Testis (tissue), 3 donors: ENCODE measurements around the gene AXIN1. TPM values are rescaled to one million over a fixed set of nuclear protein-coding genes. Genes with fewer than 3 reads are reported as not detected.
"Not testable (repeated sequence)": the region's sequence is repeated elsewhere in the genome, so short reads cannot be mapped to it uniquely, and the experiment has no call there.

Source experiments
- DNase-seq: peaks from one replicate; pipeline ENCODE4 v3.0.0-alpha.2; 2019
- H3K27ac ChIP-seq, 2 donors: fragments of 200-600 bp; sonication (generic); one replicate each; pipeline ENCODE4 v1.5.1; 2019
- H3K27me3 ChIP-seq: fragments of 200-600 bp; sonication (generic); one replicate; pipeline ENCODE4 v1.5.1; 2019
- H3K36me3 ChIP-seq: fragments of 200-600 bp; sonication (generic); one replicate; pipeline ENCODE4 v1.5.1; 2017; ENCODE audit warnings: low read depth; ENCODE audit errors: missing control alignments
- H3K4me1 ChIP-seq: fragments of 200-600 bp; sonication (generic); one replicate; pipeline ENCODE4 v1.5.1; 2019
- H3K4me3 ChIP-seq, 2 donors: fragments of 200-600 bp; sonication (generic); one replicate each; pipeline ENCODE4 v1.5.1; 2017 to 2019
- H3K9me3 ChIP-seq: fragments of 200-600 bp; sonication (generic); one replicate; pipeline ENCODE4 v1.5.1; 2017
- POLR2A ChIP-seq: fragments of 450-650 bp; IDR thresholded peaks from one replicate; pipeline ENCODE4 v1.6.1; 2017; ENCODE audit warnings: antibody characterized with exemption, mild to moderate bottlenecking, moderate library complexity
- WGBS, 2 donors: methylation state at CpG; one replicate each; pipeline ENCODE4 v1.1.5; 2018; 5-methylcytosine and 5-hydroxymethylcytosine counted together
- intact Hi-C: fragments of 100-400 bp; cut with DNase I; formaldehyde crosslinking; loops from one replicate; pipeline ENCODE4 v1.15.1; 2023; ENCODE audit warnings: low total_unique reads
- polyA plus RNA-seq: library from polyadenylated mRNA; stranded (reverse); fragments of 350-450 nt; fragmentation: Illumina TruSeq; extraction: RNeasy Lipid Tissue Mini Kit (QIAGEN cat#74804); gene quantifications from one replicate; pipeline ENCODE4 v1.2.3, GENCODE V29; 2014; ENCODE audit warnings: low read depth, low replicate concordance; ENCODE audit not compliant: insufficient read depth
- total RNA-seq, 2 donors: library from RNA; depleted of rRNA; stranded (reverse); fragments of >200 nt; gene quantifications; one replicate each; pipeline ENCODE4 v1.2.3, GENCODE V29; 2016
- TF ChIP-seq, protein P1 (sequence below), 3 experiments: fragments of 450-650 bp in 2 of 3; fragments of 200-600 bp in 1 of 3; sonication (generic) in 1 of 3; IDR thresholded peaks; one replicate each; pipeline ENCODE4 v1.5.1; 2016 to 2019; ENCODE audit warnings: antibody characterized with exemption in 3 of 3, mild to moderate bottlenecking in 2 of 3, moderate library complexity in 1 of 3

The AXIN1 gene
- total and polyA plus RNA-seq, 3 donors from 2014 or later, result 19.4 to 32.0 (median 30.6) TPM

DNA sequence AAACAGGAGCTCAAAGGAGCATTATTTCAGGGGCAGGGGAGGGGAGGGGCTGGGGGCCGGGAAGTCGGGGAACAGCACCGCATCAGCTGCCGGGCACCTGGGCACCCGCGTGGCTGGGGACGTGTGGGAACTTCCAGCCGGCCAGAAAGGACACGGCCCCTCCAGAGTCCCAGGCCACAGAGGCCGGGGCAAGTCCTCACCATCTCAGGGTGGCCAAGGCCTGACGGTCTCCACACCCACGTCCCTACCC lies 28.2 kb upstream of the AXIN1 start:
- no peaks in the 10 kb centered on the region for H3K36me3 ChIP-seq
- peaks cover 35% of the 10 kb centered on the region for H3K4me1 ChIP-seq
- TF ChIP-seq, protein P1, sequence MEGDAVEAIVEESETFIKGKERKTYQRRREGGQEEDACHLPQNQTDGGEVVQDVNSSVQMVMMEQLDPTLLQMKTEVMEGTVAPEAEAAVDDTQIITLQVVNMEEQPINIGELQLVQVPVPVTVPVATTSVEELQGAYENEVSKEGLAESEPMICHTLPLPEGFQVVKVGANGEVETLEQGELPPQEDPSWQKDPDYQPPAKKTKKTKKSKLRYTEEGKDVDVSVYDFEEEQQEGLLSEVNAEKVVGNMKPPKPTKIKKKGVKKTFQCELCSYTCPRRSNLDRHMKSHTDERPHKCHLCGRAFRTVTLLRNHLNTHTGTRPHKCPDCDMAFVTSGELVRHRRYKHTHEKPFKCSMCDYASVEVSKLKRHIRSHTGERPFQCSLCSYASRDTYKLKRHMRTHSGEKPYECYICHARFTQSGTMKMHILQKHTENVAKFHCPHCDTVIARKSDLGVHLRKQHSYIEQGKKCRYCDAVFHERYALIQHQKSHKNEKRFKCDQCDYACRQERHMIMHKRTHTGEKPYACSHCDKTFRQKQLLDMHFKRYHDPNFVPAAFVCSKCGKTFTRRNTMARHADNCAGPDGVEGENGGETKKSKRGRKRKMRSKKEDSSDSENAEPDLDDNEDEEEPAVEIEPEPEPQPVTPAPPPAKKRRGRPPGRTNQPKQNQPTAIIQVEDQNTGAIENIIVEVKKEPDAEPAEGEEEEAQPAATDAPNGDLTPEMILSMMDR (IDR thresholded peaks at IDR 0.05), result no peak
- TF ChIP-seq POLR2A, result no peak
- H3K9me3 ChIP-seq, result no peaks in the 10 kb centered on the region
- DNase-seq, result no peak
- H3K27ac ChIP-seq, result peak overlapping the region; percentile 59 to 68
- WGBS, 2 donors, result 9% methylated on average over 12 of the region's 12 CpGs; no CpG with 5 or more reads in 1 of the 2 donors
- H3K4me3 ChIP-seq, result peak overlapping the region; percentile 71 to 83
- intact Hi-C loops, result no loop called here
- no peaks in the 10 kb centered on the region for H3K27me3 ChIP-seq

DNA sequence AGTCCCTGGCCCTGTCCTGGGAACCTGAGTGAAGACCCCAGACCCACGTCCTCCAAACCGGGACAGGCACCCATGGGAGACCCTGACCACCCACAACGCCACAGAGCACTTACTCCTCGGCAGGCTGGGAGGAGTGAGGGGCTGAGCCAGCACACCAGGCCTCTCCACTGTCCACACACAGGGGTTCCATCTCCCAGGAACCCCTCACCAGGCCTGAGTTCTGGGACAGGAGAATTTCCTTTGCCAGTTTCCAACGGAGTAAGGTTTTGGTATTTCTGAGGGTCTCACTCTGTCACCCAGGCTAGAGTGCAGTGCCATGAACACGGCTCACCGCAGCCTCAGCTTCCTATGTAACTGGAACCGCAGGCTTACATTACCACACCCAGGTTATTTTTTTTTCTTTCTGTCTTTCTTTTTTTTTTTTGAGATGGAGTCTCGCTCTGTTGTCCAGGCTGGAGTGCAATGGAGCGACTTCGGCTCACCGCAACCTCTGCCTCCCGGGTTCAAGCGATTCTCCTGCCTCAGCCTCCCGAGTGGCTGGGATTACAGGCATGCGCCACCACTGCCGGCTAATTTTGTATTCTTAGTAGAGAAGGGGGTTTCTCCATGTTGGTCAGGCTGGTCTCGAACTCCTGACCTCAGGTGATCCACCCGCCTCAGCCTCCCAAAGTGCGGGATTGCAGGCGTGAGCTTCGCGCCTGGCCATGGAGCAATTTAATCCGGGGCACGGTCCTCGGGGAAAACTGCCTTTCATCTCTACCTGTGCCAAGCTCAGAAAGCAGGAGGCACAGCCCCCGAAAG lies 27.6 kb upstream of the AXIN1 start:
- H3K27me3 ChIP-seq, result no peaks in the 10 kb centered on the region
- no peaks in the 10 kb centered on the region for H3K9me3 ChIP-seq
- 73 to 78% methylated on average over 22 to 27 of the region's 27 CpGs for WGBS, 2 donors
- H3K36me3 ChIP-seq, result no peaks in the 10 kb centered on the region
- intact Hi-C loops, result no loop called here
- H3K4me1 ChIP-seq, result peaks cover 35% of the 10 kb centered on the region
- DNase-seq, result no peak
- H3K4me3 ChIP-seq, result peak overlapping the region in 1 of 2 donors; percentile 83
- TF ChIP-seq, protein P1 (IDR thresholded peaks at IDR 0.05), result no peak
- no peak for TF ChIP-seq POLR2A
- peak overlapping the region; percentile 41 to 68 for H3K27ac ChIP-seq

DNA sequence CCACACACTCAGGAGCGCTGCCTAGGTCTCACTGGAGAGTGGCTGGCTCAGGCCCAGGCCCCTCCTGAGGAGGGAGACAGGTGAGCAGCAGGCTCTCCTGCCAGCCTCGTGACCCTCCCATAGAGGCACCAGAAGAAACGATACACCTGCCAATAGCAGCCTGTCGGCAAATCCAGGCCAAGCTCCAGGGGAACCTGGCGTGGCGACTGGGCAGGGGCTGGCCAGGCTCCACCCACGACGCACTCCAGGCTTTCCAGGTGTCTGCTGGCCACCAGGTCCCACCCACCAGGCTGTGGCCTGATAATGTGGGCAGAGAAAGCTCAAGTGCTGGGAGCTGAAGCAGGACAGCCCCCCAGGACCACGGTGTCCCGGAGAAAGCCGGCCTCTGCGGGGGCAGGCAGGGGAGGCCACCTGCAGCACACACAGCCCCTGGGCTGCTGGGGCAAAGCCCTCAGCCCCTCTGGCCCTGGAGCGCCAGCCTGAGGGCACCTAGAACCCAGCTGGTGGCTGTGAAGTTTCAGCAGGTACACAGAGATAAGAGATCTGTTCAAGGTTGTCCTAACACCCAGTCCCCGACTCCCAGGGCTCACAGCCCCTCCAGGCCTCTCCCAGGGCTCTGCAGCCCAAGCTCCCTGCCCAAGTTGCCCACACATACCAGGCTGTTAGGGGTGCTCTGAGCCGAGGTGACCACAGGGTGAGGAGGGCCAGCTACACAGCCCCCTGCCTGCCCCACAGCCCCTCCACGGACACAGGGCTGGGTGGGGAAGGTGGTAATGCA lies 26.8 kb upstream of the AXIN1 start:
- no peak for DNase-seq
- Histone ChIP-seq H3K4me1 (peaks cover 35% of the 10 kb centered on the region), H3K4me3 (no peak overlapping the region), H3K9me3 (no peaks in the 10 kb centered on the region), H3K36me3 (no peaks in the 10 kb centered on the region), H3K27me3 (no peaks in the 10 kb centered on the region), H3K27ac (peak overlapping the region in 1 of 2 donors; percentile 41)
- WGBS, 2 donors, result 76 to 97% methylated on average over 7 to 16 of the region's 16 CpGs
- intact Hi-C loops, result no loop called here
- TF ChIP-seq, protein P1 (IDR thresholded peaks at IDR 0.05), result no peak
- TF ChIP-seq POLR2A, result no peak

DNA sequence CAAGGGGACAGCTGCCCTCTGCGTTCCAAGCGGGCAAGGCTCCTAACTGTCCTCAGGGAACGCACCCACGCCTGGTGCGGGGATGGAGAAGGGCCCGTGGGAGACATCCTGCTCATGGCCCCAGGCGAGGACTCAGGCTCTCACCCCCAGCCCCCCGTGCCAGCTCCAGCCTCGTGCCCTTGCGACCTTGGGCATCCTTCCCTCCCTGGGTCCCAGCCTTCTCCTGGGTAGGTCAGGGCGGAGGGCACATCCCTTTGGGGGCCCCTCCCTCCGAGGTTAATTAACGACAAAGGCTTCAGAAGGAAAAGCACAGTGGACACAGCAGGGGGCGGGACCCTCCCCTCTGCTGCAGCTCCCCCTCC lies 26.3 kb upstream of the AXIN1 start:
- Histone ChIP-seq H3K36me3 (no peaks in the 10 kb centered on the region), H3K4me3 (no peak overlapping the region), H3K27ac (peak overlapping the region in 1 of 2 donors; percentile 41), H3K27me3 (no peaks in the 10 kb centered on the region), H3K4me1 (peaks cover 31% of the 10 kb centered on the region), H3K9me3 (no peaks in the 10 kb centered on the region)
- intact Hi-C loops, result no loop called here
- DNase-seq, result no peak
- whole genome bisulfite sequencing, 2 donors, result 60 to 83% methylated on average over 2 to 14 of the region's 14 CpGs
- TF ChIP-seq, protein P1 (IDR thresholded peaks at IDR 0.05), result no peak

DNA sequence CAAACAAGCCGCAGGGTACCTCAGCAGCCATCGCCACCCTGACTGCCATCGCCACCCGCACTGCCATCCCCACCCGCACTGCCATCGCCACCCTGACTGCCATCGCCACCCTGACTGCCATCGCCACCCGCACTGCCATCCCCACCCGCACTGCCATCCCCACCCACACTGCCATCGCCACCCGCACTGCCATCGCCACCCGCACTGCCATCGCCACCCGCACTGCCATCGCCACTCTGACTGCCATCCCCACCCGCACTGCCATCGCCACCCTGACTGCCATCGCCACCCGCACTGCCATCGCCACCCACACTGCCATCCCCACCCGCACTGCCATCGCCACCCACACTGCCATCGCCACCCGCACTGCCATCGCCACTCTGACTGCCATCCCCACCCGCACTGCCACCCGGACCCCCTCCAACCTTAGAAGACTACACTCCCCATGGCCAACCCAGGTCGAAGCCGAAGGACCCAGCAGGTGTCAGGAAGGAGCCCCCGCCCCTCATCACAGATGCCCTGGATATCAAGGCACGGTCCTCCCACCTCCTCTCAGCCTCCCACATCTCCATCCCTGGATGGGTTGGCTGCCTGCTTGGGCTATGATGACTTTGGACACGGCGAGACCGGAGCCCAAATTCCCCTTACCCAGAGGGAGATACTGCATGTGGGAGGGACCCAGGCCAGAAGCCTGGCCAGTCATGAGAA lies 25.7 kb upstream of the AXIN1 start:
- H3K36me3 ChIP-seq, H3K4me3 ChIP-seq, intact Hi-C loops, H3K27ac ChIP-seq, H3K27me3 ChIP-seq, DNase-seq, H3K9me3 ChIP-seq: not testable (repeated sequence)
- WGBS, 2 donors, result 84 to 87% methylated on average over 32 to 36 of the region's 36 CpGs
- peaks cover 26% of the 10 kb centered on the region for H3K4me1 ChIP-seq
